HG03025 (cell line): ENCODE results near the gene C4B.
"Not testable (repeated sequence)": the region's sequence is repeated elsewhere in the genome, so short reads cannot be mapped to it uniquely, and the experiment has no call there.

ENCODE experiments used
- ATAC-seq: cut with Tn5 transposase; IDR thresholded peaks from one replicate; pipeline ENCODE4 v1.9.1; 2021; ENCODE audit warnings: mild to moderate bottlenecking, moderate library complexity; ENCODE audit not compliant: unreplicated experiment, low FRiP score

Gene C4B

GRCh38 chr6:32047855-32048766 is 33.5 kb downstream of the C4B start:
- no peak for ATAC-seq

- ATAC-seq, result not testable (repeated sequence)
These were observed 34.6 kb downstream of the C4B start for GRCh38 chr6:32049149-32049548.

GRCh38 chr6:32049736-32050135 is 35.1 kb downstream of the C4B start:
- not testable (repeated sequence) for ATAC-seq

- ATAC-seq, result no peak
These were observed 36.0 kb downstream of the C4B start for GRCh38 chr6:32050562-32050961.

GRCh38 chr6:32052626-32053025 is 38.0 kb downstream of the C4B start:
- ATAC-seq, result not testable (repeated sequence)

GRCh38 chr6:32053314-32053713 is 38.7 kb downstream of the C4B start:
- ATAC-seq, result not testable (repeated sequence)

GRCh38 chr6:32055756-32056155 is 41.2 kb downstream of the C4B start:
- ATAC-seq, result not testable (repeated sequence)

- no peak for ATAC-seq
These were observed 41.7 kb downstream of the C4B start for GRCh38 chr6:32056254-32056653.

- ATAC-seq, result no peak
These were observed 43.4 kb downstream of the C4B start for GRCh38 chr6:32057966-32058365.

GRCh38 chr6:32058511-32058963 is 43.9 kb downstream of the C4B start:
- ATAC-seq, result no peak

- no peak for ATAC-seq
These were observed 46.5 kb downstream of the C4B start for GRCh38 chr6:32060966-32061655.

GRCh38 chr6:32064706-32065105 is 50.1 kb downstream of the C4B start:
- no peak for ATAC-seq

GRCh38 chr6:32067521-32067920 is 52.9 kb downstream of the C4B start:
- ATAC-seq, result not testable (repeated sequence)

- ATAC-seq, result not testable (repeated sequence)
These were observed 53.7 kb downstream of the C4B start for GRCh38 chr6:32068315-32068714.

GRCh38 chr6:32068867-32069266 is 54.3 kb downstream of the C4B start:
- no peak for ATAC-seq

GRCh38 chr6:32069460-32069859 is 54.9 kb downstream of the C4B start:
- no peak for ATAC-seq

GRCh38 chr6:32069878-32070515 is 55.4 kb downstream of the C4B start:
- ATAC-seq, result no peak

GRCh38 chr6:32070814-32071543 is 56.4 kb downstream of the C4B start:
- ATAC-seq, result no peak

- no peak for ATAC-seq
These were observed 58.5 kb downstream of the C4B start for GRCh38 chr6:32073101-32073500.

- ATAC-seq, result no peak
These were observed 59.0 kb downstream of the C4B start for GRCh38 chr6:32073613-32074012.
